Amygdala (tissue), 56 donors: Measurements from ENCODE around the gene RERE.

Experiments
- DNase-seq, 56 donors: peaks; one replicate each; lab custom pipeline; 2025; lab: John Stamatoyannopoulos, UW

Gene RERE

DNA sequence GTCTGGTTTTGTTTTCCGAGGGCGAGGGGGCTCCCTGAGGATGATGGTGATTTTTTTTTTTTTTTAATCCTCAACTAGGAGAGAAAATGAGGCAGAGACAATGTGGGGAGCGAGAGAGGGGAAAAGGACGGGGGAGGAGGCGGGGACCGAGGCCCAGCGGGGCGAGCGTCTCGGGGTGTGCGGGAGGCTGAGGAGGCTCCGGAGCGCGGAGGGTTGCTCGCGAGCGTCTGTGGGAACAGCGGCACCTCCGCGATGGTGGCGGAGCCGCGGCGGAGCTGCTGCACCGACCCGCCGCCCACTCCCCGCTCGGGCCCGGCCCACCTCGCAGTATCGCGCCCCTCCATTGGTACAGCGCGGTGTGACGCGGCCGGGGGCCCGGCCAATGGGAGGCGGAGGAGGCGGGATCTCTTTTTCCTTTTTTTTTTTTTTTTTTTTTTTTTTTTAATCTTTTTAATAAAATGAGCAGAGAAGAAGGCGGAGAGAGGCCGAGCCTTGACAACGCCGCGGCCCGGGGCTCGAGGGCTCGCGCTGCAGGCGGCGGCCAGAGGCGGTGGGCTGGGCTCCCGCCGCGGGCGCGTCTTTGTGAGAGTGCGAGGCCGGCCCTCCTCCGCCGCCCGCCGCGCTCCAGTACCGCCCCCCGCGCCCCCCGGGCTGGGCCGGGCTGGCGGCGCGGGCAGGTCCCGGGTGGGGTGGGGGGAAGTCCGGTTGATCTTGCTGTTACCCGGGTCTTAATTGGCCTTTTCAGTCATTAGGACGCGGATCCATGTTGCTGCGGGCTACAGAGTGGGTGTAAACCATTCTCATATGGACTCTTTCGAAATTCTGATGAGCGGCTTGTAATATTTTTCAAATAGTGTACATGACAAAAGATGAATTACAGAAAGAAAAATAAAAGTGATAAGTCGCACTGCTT is at the start of gene RERE:
RERE (minus strand) TSS at position 229 of the 913 bp plus-strand sequence.
- DNase-seq: peak; percentile 43 to 94 (median 86)

DNA sequence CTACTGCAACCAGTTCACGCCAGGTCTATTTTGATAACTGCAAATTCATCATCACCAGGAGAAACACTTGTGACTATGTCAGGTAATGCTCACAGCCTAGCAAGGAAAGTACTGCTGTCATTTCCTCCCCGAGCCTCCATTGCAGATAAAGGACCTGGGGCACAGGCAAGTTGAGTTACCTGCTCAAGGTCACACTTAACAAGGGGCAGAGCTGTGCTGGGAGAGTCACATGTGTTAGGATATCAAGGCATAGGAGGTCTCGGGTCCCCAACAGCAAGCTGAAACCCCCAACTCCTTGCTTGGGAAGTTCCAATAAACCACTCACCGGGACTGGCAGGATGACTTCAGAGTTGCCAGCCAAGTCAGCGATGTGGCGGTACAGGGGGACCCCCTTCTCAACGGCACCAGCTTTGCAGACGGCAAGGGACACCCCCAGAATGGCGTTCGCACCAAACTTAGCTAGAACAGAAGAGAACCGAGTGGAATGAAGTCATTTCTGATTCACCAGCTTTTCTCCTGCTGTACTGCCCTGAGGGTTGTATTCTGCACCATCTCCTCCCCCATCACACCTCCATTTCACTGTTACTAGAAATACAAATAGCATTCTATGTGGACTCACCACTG is 49.5 kb upstream of the RERE start:
- DNase-seq: peak in 2 of 56 donors; percentile 15 to 22

DNA sequence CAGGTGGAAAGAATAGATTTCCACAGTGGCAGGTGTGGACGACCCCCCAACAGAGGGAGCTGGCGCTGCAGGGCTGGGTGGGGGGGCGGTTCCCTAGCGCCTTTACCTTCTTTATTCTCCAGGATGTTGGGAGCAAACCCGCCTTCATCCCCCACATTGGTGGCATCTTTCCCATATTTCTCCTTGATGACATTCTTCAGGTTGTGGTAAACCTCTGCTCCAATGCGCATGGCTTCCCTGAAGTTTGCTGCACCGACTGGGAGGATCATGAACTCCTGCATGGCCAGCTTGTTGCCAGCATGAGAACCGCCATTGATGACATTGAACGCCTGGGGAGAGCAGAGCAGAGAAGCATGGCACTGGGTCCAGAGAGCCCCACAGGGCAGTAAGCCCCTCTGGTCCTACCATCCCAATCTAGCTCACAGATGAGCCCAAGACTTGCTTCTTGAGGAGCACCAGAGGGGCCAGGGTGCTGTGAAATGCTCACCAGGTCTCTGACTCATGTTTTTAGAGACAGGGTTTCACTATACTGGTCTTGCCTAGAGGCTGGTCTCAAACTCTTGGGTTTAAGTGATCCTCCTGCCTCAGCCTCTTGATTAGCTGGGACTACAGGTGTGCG is 48.8 kb upstream of the RERE start:
- DNase-seq: no peak

DNA sequence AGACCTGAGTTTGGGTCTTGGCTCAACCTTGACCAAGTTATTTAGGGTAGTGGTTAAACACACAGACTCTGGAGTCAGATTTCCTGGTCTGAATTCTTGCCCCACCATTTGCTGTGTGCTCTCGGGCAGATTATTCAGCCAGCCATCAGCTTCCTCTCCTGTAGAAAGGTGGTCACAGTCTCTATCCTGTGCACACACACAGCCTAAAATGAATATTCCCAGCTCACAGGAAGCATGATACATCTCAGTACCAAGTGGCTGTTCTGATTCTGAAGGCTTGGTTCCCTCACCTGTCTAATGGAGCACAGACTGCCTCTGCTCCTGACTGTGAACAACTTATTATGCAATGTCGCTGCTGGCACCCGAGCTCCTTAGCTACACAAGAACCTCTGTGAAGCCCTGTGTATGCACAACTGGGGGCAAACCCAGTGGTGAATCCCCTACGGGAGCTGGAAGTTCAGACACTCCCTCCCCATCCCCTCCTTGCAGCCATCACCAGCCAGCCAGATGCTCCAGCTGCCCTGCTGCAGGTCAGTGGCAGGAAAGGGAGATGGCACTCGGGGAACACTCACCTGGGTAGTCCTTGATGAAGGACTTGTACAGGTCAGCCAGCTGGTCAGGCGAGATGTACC is 47.4 kb upstream of the RERE start:
- no peak for DNase-seq

DNA sequence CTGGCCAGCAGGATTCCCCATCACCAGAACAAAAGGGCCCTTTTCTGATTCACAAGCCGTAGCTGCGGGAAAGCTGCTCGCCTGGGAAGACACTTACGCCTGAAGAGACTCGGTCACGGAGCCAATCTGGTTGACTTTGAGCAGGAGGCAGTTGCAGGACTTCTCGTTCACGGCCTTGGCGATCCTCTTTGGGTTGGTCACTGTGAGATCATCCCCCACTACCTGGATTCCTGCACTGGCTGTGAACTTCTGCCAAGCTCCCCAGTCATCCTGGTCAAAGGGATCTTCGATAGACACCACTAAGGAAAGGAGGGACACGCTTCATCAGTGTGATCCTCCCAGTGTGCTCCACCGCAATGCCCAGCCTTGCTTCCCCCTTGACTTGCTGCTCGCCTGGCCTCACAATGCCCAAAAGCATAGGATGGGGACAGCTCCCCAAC is 46.4 kb upstream of the RERE start:
- no peak for DNase-seq

DNA sequence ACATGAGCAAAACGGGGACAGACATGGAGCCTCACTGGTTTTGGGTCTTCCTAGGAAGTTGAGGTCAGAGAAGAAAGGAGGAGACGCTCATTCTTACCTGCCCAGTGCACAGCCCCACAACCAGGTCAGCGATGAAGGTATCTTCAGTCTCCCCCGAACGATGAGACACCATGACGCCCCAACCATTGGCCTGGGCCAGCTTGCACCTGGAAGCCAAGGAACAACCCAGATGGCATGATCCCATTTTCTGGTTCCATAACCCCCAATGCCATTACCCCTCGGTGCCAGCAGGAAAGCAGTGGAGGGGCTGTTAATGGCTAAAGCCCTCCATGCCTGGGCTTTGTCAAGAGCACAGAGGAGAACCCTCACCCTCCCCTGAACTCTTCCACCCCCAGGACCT is 45.7 kb upstream of the RERE start:
- no peak for DNase-seq

DNA sequence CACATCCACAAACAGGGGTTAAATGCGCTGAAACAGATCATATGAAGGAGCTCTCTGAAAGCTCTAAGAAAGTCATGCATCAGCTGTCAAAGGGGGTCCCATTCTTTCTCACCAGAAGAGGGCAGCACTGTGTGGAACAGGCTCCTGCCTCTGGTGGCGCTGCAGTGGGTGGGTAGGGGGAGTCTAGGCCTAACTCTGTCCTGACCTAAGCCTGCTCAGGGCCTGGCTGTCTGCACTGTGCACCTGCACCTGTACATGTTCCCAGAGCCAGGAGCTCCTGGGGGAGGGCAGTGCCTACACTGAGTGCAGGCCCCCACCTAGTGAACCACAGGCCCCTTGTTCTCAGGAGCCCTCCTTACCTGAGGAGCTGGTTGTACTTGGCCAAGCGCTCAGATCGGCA is 45.1 kb upstream of the RERE start:
- no peak for DNase-seq

DNA sequence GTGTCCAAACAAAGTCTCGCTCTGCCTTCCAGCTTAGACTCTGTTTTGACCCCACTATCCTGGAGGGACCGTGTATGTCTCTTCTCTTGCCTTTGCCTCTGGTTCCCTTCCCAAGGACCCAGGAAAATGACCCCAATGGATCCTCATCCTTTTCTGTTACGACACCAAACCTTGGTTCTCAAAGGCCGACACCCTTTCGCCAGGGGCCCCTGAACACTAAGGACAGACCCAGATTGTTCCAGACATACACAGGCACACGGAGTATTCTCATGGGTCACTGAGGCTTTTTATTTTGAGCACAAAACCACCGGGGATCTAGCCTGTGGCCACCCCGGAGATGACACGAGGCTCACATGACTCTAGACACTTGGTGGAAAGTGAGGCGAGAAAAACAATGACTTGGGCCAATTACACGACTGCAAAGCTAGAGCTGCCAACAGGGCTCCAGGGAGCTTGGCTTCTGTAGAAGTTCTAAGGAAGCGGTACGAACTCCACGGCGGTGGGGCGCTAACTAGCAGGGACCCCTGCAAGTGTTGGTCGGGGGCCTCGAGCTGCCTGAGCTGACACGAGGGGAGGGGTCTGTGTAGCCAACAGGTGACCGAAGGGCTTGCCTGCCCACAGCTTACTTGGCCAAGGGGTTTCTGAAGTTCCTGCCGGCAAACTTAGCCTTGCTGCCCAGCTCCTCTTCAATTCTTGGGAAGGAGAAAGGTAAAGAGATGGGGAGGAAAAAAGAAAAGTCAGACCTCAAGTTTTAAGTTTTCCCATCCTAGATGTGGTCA is 43.5 kb upstream of the RERE start:
- peak in 2 of 56 donors; percentile 12 to 21 for DNase-seq

DNA sequence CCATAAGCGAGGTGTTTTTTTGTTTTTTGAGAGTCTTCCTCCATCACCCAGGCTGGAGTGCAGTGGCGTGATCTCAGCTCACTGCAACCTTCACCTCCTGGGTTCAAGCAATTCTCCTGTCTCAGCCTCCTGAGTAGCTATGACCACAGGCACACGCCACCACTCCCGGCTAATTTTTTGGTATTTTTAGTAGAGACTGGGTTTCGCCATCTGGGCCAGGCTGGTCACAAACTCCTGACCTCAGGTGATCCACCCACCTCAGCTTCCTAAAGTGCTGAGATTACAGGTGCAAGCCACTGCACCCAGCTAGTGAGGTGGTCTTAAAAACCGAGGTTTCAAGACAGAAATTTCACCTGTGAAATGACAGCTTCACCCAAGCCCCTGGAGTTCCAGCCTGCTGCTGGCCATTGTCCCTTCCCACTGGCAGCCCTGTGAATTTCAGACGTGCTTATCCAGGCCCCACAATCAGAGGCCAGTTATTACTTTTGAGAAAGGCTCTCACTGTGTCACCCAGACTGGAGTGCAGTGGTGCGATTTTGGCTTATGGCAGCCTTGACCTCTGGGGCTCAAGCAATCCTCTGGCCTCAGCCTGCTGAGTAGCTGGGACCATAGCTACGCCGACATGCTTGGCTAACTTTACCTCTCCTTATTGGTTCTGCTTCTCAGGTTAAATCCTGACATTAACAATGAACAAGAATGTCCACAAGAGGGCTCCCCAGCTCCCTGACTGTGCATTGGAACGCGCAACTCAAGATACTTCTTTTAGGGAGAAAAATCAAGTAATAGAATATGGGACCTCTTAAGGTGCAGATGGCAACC is 41.7 kb upstream of the RERE start:
- peak in 12 of 56 donors; percentile 5 to 62 (median 26) for DNase-seq

DNA sequence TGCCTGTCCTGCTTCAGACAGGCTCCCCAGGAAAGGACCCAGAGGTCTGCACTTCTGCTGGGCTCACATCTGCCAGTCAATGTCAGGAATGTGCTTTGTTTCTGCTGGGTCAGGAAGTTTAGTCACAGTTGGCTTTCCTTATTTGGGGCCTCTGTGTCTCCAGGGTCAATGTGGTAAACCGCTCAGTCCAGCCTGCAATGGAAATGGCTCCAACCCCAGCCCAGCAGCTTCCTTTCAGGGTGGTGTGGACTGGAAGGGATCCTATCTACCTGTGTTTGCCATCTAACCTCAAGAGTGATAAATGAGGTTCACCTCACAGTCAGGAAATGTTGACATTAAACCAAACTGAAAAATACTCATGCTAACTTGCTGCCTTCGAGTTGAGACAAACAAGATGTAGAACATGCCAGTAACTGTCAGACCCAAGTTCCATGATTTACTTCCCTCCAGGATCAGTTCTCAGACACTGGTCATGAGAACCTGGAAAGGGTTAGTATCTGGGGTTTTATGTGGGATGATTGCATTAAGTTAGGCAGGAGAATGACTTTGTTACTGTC is 40.8 kb upstream of the RERE start:
- no peak for DNase-seq

DNA sequence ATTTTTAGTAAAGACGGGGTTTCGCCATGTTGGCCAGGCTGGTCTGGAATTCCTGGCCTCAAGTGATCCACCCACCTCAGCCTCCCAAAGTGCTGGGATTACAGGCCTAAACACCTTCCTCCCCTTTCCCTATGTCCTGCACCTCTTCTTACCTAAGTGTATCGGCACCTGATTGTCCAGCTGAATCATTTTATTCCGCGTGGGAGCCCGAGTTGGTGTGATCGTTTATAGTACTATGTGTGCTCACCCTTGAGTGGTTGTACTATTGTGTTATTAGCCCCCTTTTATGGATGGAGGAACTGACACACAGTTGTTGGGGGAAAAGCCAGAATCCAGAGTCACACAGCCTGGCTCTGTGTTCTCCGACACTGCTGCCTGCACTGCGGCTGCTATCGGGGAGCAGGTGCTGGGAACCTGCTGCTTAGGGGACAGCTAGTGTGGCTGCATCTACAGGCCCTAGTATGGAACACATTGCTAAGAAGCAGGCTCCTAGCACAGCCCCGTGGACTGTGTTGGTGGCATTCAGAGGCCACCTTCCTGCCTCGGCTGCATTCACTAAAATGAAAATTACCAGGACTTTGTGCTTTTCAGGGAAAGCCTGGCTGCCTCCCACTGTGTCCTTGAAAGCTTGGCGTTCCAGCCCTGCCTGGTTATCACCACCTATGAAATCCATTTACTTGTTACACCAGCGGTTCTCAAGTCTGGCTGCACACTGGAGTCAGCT is 39.4 kb upstream of the RERE start:
- DNase-seq: no peak

DNA sequence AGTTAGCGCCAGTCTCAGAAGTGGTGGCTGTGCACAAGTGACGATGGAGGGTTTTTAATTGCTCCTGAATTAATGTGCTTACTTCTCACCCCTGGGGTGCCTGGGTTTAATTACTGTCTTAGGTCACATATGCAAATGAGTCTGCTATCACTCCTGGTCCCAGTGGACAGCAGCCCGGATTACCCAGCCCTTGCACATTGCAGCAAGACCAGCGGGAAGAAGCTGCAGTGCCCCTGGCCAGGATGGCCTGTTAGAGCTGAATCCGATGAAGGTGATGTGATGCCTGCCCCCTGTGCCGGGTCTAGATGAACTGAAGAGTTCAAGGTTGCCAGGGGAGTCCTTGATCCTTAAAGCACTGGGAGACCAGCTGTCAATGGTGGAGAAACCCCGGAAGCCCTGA is 36.8 kb upstream of the RERE start:
- DNase-seq: no peak

DNA sequence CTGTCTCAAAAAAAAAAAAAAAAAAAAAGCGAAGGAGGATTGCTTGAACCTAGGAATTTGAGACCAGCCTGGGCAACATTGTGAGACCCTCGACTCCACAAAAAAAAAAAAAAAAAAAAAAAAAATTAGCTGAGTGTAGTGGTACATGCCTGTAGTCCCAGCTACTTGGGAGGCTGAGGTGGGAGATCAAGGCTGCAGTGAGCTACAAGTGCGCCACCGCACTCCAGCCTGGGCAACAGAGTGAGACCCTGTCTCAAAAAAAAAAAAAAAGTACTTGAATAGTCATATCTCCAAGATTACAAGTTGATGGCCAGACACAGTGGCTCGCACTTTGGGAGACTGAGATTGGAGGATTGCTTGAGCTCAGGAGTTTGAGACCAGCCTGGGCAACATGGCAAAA is 33.6 kb upstream of the RERE start:
- no peak for DNase-seq

DNA sequence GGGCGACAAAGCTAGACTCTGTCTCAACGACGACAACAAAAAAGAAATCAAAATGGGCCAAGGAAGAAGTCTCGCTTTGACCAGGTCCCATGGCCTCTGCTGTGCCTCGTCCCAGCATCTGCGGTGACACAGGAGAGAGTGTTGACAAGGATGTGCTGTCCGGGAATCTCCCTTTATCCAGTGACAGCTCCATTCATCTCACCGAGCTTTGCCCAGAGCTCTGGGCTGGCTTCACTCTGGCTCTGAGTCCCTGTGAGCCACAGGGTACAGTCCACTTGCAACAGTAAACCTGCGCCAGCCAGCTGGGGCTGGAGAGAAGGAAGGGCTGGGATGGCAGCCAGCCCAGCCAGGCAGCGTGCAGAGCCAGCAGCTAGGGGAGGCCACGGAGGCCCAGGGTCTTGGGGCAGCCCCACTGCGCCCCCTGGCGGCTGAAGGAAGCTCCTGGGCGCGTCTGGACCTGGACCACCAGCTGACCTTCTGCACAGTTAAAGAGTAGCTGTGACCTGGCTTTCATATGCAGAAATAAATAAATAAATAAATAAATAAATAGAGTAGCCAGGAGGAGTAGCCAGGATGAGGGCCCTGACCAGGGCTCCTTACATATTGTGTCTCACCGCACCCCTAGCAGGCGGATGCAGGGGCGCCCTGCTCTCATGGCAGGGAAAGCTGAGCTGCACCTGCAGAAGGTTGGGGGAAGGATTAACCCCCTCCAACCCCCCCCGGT is 31.4 kb upstream of the RERE start:
- peak in 55 of 56 donors; percentile 37 to 96 (median 79) for DNase-seq

DNA sequence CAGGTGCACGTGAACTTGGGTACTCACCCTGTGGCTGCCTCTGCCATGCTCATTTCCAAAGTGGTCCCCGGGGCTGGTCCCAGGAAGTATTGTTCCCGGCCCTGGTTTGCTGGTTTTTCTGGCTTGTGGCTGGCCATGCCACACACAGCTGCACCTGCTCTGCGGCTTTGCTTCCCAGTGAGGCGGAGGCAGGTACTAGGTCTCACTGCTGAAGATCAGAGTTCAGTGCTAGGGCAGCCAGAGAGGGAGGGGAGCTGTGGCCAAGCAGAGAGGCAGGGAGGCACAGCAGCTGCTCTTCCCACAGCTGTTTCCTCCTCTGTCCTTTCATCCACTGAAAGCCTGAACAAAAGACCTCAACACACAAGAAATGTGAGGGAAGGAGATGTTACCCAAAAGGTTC is 30.6 kb upstream of the RERE start:
- DNase-seq: no peak

DNA sequence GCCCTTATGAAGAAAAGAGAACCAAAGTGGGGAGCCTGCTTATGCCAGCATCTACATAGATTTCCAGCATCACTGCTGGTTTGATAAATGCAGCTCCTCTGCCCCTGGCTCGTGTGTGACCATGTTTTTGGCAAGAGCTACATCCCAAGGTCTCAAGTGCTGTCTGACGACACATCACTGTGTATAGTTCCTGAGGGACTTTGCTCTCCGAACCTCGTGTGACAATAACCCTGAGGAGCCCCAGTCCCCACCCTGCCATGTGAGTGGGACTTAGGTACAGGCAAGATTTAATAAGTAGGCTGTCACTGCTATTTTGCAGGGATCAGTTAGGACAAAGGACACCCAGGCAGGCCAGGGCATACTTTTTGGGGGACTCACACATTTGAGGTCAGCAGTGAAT is 28.8 kb upstream of the RERE start:
- no peak for DNase-seq
